Osteoblast (primary cell): ENCODE results near the gene ACTR2. TPM values are rescaled to one million over a fixed set of nuclear protein-coding genes. Genes with fewer than 3 reads are reported as not detected.

Source experiments
- DNase-seq: peaks from one replicate; pipeline ENCODE4 v3.0.0; 2011; ENCODE audit warnings: low spot score, mixed read lengths; ENCODE audit not compliant: insufficient read length; ENCODE audit errors: missing footprints
- H2AFZ ChIP-seq: 2 replicates; pipeline ENCODE4 v1.6.0; 2011; ENCODE audit warnings: mild to moderate bottlenecking, low read length
- H3K27ac ChIP-seq: 2 replicates; pipeline ENCODE4 v1.5.1; 2011; ENCODE audit warnings: mild to moderate bottlenecking, low read depth, low read length, moderate library complexity
- H3K27me3 ChIP-seq: 2 replicates; pipeline ENCODE4 v1.6.0; 2012; ENCODE audit warnings: mild to moderate bottlenecking, control low read depth, inconsistent platforms, low read length, moderate library complexity; ENCODE audit not compliant: insufficient read depth
- H3K36me3 ChIP-seq: 2 replicates; pipeline ENCODE4 v1.5.1; 2011; ENCODE audit warnings: mild to moderate bottlenecking, low read length, control low read depth, moderate library complexity; ENCODE audit not compliant: insufficient read depth
- H3K4me1 ChIP-seq: 2 replicates; pipeline ENCODE4 v1.5.1; 2011; ENCODE audit warnings: mild to moderate bottlenecking, low read length, control low read depth, moderate library complexity; ENCODE audit not compliant: insufficient read depth
- H3K4me2 ChIP-seq: 2 replicates; pipeline ENCODE4 v1.6.0; 2011; ENCODE audit warnings: mild to moderate bottlenecking, low read length; ENCODE audit not compliant: insufficient read depth
- H3K4me3 ChIP-seq: fragments of 200-600 bp; sonication (generic); 3 replicates; pipeline ENCODE4 v1.5.1; 2012; ENCODE audit warnings: mild to moderate bottlenecking, low read length, inconsistent platforms; ENCODE audit not compliant: insufficient read depth
- H3K79me2 ChIP-seq: 2 replicates; pipeline ENCODE4 v1.6.0; 2012; ENCODE audit warnings: mild to moderate bottlenecking, low read length, control low read depth, inconsistent platforms; ENCODE audit not compliant: insufficient read depth
- H3K9me3 ChIP-seq: 2 replicates; pipeline ENCODE4 v1.5.1; 2011; ENCODE audit warnings: low read depth, low read length, control low read depth
- H4K20me1 ChIP-seq: 2 replicates; pipeline ENCODE4 v1.6.0; 2012; ENCODE audit warnings: mild to moderate bottlenecking, low read length, control low read depth; ENCODE audit not compliant: insufficient read depth
- CTCF ChIP-seq: IDR thresholded peaks from 2 replicates; pipeline ENCODE4 v1.5.1; 2011; ENCODE audit warnings: mild to moderate bottlenecking, low read depth, low read length, moderate library complexity; ENCODE audit errors: extremely low read depth
- total RNA-seq: library from RNA; depleted of rRNA; stranded (reverse); fragments of >200 nt; gene quantifications from 2 replicates; pipeline ENCODE4 v1.2.3, GENCODE V29; 2012

ACTR2 gene
- total RNA-seq, 1 donor, result 110 TPM

- no peaks in the 10 kb centered on the region for H3K9me3 ChIP-seq
- H4K20me1 ChIP-seq, result peaks cover 30% of the 10 kb centered on the region
- H2AFZ ChIP-seq, result no peak overlapping the region
- no peak overlapping the region for H3K4me2 ChIP-seq
- H3K27ac ChIP-seq, result no peak overlapping the region
- H3K36me3 ChIP-seq, result peaks cover 57% of the 10 kb centered on the region
- peaks cover 32% of the 10 kb centered on the region for H3K79me2 ChIP-seq
- H3K4me3 ChIP-seq, result no peak overlapping the region
- DNase-seq, result no peak
- H3K27me3 ChIP-seq, result no peaks in the 10 kb centered on the region
- no peak for TF ChIP-seq CTCF
- H3K4me1 ChIP-seq, result no peaks in the 10 kb centered on the region
These were observed 41.3 kb downstream of the ACTR2 start for GRCh38 chr2:65268957-65269356.

- TF ChIP-seq CTCF, result no peak
- Histone ChIP-seq H3K27me3 (no peaks in the 10 kb centered on the region), H3K27ac (no peak overlapping the region), H3K79me2 (no peaks in the 10 kb centered on the region), H2AFZ (no peak overlapping the region), H4K20me1 (peaks cover 7% of the 10 kb centered on the region), H3K4me1 (peaks cover 10% of the 10 kb centered on the region), H3K36me3 (peaks cover 22% of the 10 kb centered on the region), H3K4me2 (no peak overlapping the region), H3K9me3 (no peaks in the 10 kb centered on the region), H3K4me3 (no peak overlapping the region)
- DNase-seq, result no peak
These were observed 45.7 kb downstream of the ACTR2 start for GRCh38 chr2:65273344-65273743.

- Histone ChIP-seq H3K9me3 (no peaks in the 10 kb centered on the region), H3K79me2 (no peaks in the 10 kb centered on the region), H3K4me1 (peaks cover 16% of the 10 kb centered on the region), H4K20me1 (peaks cover 13% of the 10 kb centered on the region), H3K36me3 (peaks cover 18% of the 10 kb centered on the region), H3K4me3 (no peak overlapping the region), H3K4me2 (no peak overlapping the region), H3K27ac (no peak overlapping the region), H2AFZ (no peak overlapping the region), H3K27me3 (no peaks in the 10 kb centered on the region)
- TF ChIP-seq CTCF, result no peak
- no peak for DNase-seq
These were observed 47.7 kb downstream of the ACTR2 start for GRCh38 chr2:65275141-65275915.

GRCh38 chr2:65276609-65277008 is 49.0 kb downstream of the ACTR2 start:
- H3K9me3 ChIP-seq, result no peaks in the 10 kb centered on the region
- no peak overlapping the region for H2AFZ ChIP-seq
- H3K79me2 ChIP-seq, result no peaks in the 10 kb centered on the region
- H3K27me3 ChIP-seq, result no peaks in the 10 kb centered on the region
- peaks cover 16% of the 10 kb centered on the region for H3K4me1 ChIP-seq
- no peak for DNase-seq
- TF ChIP-seq CTCF, result no peak
- H3K4me3 ChIP-seq, result no peak overlapping the region
- peaks cover 13% of the 10 kb centered on the region for H3K36me3 ChIP-seq
- H4K20me1 ChIP-seq, result peaks cover 13% of the 10 kb centered on the region
- no peak overlapping the region for H3K27ac ChIP-seq
- no peak overlapping the region for H3K4me2 ChIP-seq
